ENCODE results near the gene NPY1R.

GRCh38 chr4:163356104-163356503, 23.7 kb upstream of the NPY1R start:
- peak; percentile 9; the same call in 1 of the 2 replicates for TF ChIP-seq CTCF (IDR thresholded peaks at IDR 0.05; ENCODE audit: low read length)
- no peak for TF ChIP-seq EZH2phosphoT487 (IDR thresholded peaks at IDR 0.05; ENCODE audit: low read length)
